OCI-LY3 (cell line): ENCODE measurements around the gene PIK3CB.

Source experiments
- H2AFZ ChIP-seq: fragments of 200-600, 300-600 bp; shearing (Covaris generic); 2 replicates; pipeline ENCODE4 v1.6.0; 2014; ENCODE audit warnings: antibody characterized with exemption, low read depth, low read length
- H3K27ac ChIP-seq: fragments of 200-600, 300-600 bp; sonication (generic); 2 replicates; pipeline ENCODE4 v1.5.1; 2014; ENCODE audit warnings: mild to moderate bottlenecking, low read length, moderate library complexity, mixed read lengths
- H3K27me3 ChIP-seq: fragments of 200-600, 300-600 bp; sonication (generic); 2 replicates; pipeline ENCODE4 v1.6.1; 2014; ENCODE audit warnings: low read depth, low read length, mixed read lengths
- H3K36me3 ChIP-seq: fragments of 200-600, 300-600 bp; sonication (generic); replicated peaks from 2 replicates; pipeline ENCODE3; 2014; ENCODE audit warnings: low read depth, low read length, mixed read lengths
- H3K4me1 ChIP-seq: fragments of 300-600, 200-600 bp; sonication (generic); 2 replicates; pipeline ENCODE4 v1.6.1; 2014; ENCODE audit warnings: low read length, mixed read lengths
- H3K4me2 ChIP-seq: fragments of 200-600, 300-600 bp; sonication (generic); 2 replicates; pipeline ENCODE4 v1.6.1; 2014; ENCODE audit warnings: low read length, mixed read lengths
- H3K4me3 ChIP-seq: fragments of 300-600, 200-600 bp; sonication (generic); 2 replicates; pipeline ENCODE4 v1.5.1; 2014; ENCODE audit warnings: antibody characterized with exemption, mild to moderate bottlenecking, low read length, moderate library complexity
- H3K79me2 ChIP-seq: fragments of 300-600, 200-600 bp; shearing (Covaris generic); 2 replicates; pipeline ENCODE4 v1.6.1; 2014; ENCODE audit warnings: mild to moderate bottlenecking, low read length, mixed read lengths
- H3K9ac ChIP-seq: fragments of 300-600, 200-600 bp; shearing (Covaris generic); 2 replicates; pipeline ENCODE4 v1.6.0; 2014; ENCODE audit warnings: mild to moderate bottlenecking, low read length, moderate library complexity
- H3K9me3 ChIP-seq: fragments of 200-600, 300-600 bp; shearing (Covaris generic); 2 replicates; pipeline ENCODE4 v1.6.1; 2014; ENCODE audit warnings: low read length, mixed read lengths; ENCODE audit not compliant: insufficient read depth
- H4K20me1 ChIP-seq: fragments of 200-600, 300-600 bp; sonication (generic); 2 replicates; pipeline ENCODE4 v1.6.1; 2016; ENCODE audit warnings: low read length, mixed read lengths; ENCODE audit not compliant: insufficient read depth
- CTCF ChIP-seq: fragments of 200-600, 300-600 bp; sonication (generic); IDR thresholded peaks from 2 replicates; pipeline ENCODE4 v1.5.1; 2014; ENCODE audit warnings: antibody characterized with exemption, low read length, low read depth
- EZH2phosphoT487 ChIP-seq: fragments of 200-600 bp; shearing (Covaris generic); IDR thresholded peaks from 2 replicates; pipeline ENCODE4 v1.6.1; 2018; ENCODE audit warnings: antibody characterized with exemption, mixed run types, low read depth

Gene PIK3CB

GRCh38 chr3:138834596-138835396 lies at the start of gene PIK3CB:
Gene PIK3CB, minus strand, starts transcription at chr3:138834928. Its CDS starts 75,585 bp downstream, at chr3:138759343.
- TF ChIP-seq CTCF, result no peak
- TF ChIP-seq EZH2phosphoT487, result no peak
- Histone ChIP-seq H2AFZ (peak within 1 kb of the TSS; percentile 93), H3K4me2 (peak within 1 kb of the TSS; percentile 89), H3K4me3 (peak within 1 kb of the TSS; percentile 80), H3K27me3 (no peaks in the 10 kb centered on the region), H3K27ac (peak within 1 kb of the TSS; percentile 61), H4K20me1 (peaks cover 11% of the 10 kb centered on the region; the same call in 1 of the 2 replicates), H3K9me3 (no peaks in the 10 kb centered on the region), H3K9ac (peak within 1 kb of the TSS; percentile 96), H3K79me2 (peaks cover 45% of the 10 kb centered on the region), H3K36me3 (peaks cover 3% of the 10 kb centered on the region), H3K4me1 (peaks cover 11% of the 10 kb centered on the region)

GRCh38 chr3:138881233-138881632 lies 46.5 kb upstream of the PIK3CB start:
- Histone ChIP-seq H3K27ac (no peak overlapping the region), H2AFZ (no peak overlapping the region), H3K36me3 (no peaks in the 10 kb centered on the region), H3K4me1 (no peaks in the 10 kb centered on the region), H3K4me3 (no peak overlapping the region), H3K79me2 (no peaks in the 10 kb centered on the region), H3K9ac (no peak overlapping the region), H3K4me2 (no peak overlapping the region), H3K9me3 (no peaks in the 10 kb centered on the region), H4K20me1 (no peaks in the 10 kb centered on the region), H3K27me3 (no peaks in the 10 kb centered on the region)
- no peak for TF ChIP-seq EZH2phosphoT487
- no peak for TF ChIP-seq CTCF

GRCh38 chr3:138879541-138880380 lies 45.0 kb upstream of the PIK3CB start:
- no peaks in the 10 kb centered on the region for H3K27me3 ChIP-seq
- no peaks in the 10 kb centered on the region for H3K79me2 ChIP-seq
- H3K4me1 ChIP-seq, result no peaks in the 10 kb centered on the region
- no peak overlapping the region for H2AFZ ChIP-seq
- no peaks in the 10 kb centered on the region for H4K20me1 ChIP-seq
- H3K9me3 ChIP-seq, result no peaks in the 10 kb centered on the region
- H3K36me3 ChIP-seq, result no peaks in the 10 kb centered on the region
- TF ChIP-seq CTCF, result no peak
- TF ChIP-seq EZH2phosphoT487, result no peak
- H3K4me2 ChIP-seq, result no peak overlapping the region
- no peak overlapping the region for H3K27ac ChIP-seq
- H3K9ac ChIP-seq, result no peak overlapping the region
- no peak overlapping the region for H3K4me3 ChIP-seq

GRCh38 chr3:138877226-138877625 lies 42.5 kb upstream of the PIK3CB start:
- H3K27me3 ChIP-seq, result no peaks in the 10 kb centered on the region
- no peaks in the 10 kb centered on the region; the same call in 1 of the 2 replicates for H3K9me3 ChIP-seq
- no peaks in the 10 kb centered on the region for H3K79me2 ChIP-seq
- no peak for TF ChIP-seq CTCF
- TF ChIP-seq EZH2phosphoT487, result no peak
- no peak overlapping the region for H3K27ac ChIP-seq
- H2AFZ ChIP-seq, result no peak overlapping the region
- no peak overlapping the region for H3K4me2 ChIP-seq
- H3K36me3 ChIP-seq, result no peaks in the 10 kb centered on the region
- no peaks in the 10 kb centered on the region for H3K4me1 ChIP-seq
- H4K20me1 ChIP-seq, result no peaks in the 10 kb centered on the region
- no peak overlapping the region for H3K9ac ChIP-seq
- H3K4me3 ChIP-seq, result no peak overlapping the region
